A549 (cell line): ENCODE results near the gene MCM8. TPM values are rescaled to one million over a fixed set of nuclear protein-coding genes. Genes with fewer than 3 reads are reported as not detected.

Experiments
- ATAC-seq, 2 experiments: fragments of 200-7000 bp in 1 of 2; fragments of >200 bp in 1 of 2; cut with Nextera tagmentation in 1 of 2; cut with Tn5 transposase in 1 of 2; 3 replicates each; pipeline versions ENCODE4 v1.8.0 to v1.9.1; 2018 to 2020; ENCODE audit warnings: mild to moderate bottlenecking in 1 of 2, moderate library complexity in 1 of 2
- CTCF ChIA-PET: fragments of 300-600 bp; sonication (Branson Sonifier 250); formaldehyde crosslinking; extraction: SDS; loops from one replicate; lab custom pipeline; 2021; ENCODE audit warnings: antibody characterized with exemption, inconsistent platforms; lab: Yijun Ruan, JAX
- POLR2A ChIA-PET: fragments of 350-600 bp; formaldehyde crosslinking; extraction: SDS; loops from one replicate; lab custom pipeline; 2021; ENCODE audit warnings: antibody characterized with exemption, inconsistent platforms; lab: Yijun Ruan, JAX
- DNase-seq, 2 experiments: peaks; one replicate each; pipeline versions ENCODE4 v3.0.0 to v3.0.0-alpha.2; 2011 to 2016; ENCODE audit warnings: low read depth in 1 of 2, low spot score in 1 of 2
- FAIRE-seq: peaks from 2 replicates; lab custom pipeline; 2011; peaks lifted over from hg19 to GRCh38; lab: Jason Lieb, UNC
- H3K27ac ChIP-seq, 2 experiments: fragments of >200 bp; sonication (Bioruptor Twin); formaldehyde crosslinking; 3 replicates each; pipeline ENCODE4 v1.5.1; 2016 to 2017
- H3K4me1 ChIP-seq: fragments of >200 bp; sonication (Bioruptor Twin); formaldehyde crosslinking; 3 replicates; pipeline ENCODE4 v1.6.1; 2016
- H3K4me2 ChIP-seq: fragments of >200 bp; sonication (Bioruptor Twin); formaldehyde crosslinking; 3 replicates; pipeline ENCODE4 v1.6.1; 2016
- H3K4me3 ChIP-seq: fragments of >200 bp; sonication (Bioruptor Twin); formaldehyde crosslinking; 3 replicates; pipeline ENCODE4 v1.5.1; 2016
- H3K9me3 ChIP-seq: fragments of >200 bp; sonication (Bioruptor Twin); formaldehyde crosslinking; 3 replicates; pipeline ENCODE4 v1.6.1; 2016
- ATOH8 ChIP-seq: fragments of 250-450 bp; sonication (Bioruptor Pico); IDR thresholded peaks from 2 replicates; pipeline ENCODE4 v1.5.0; 2020; ENCODE audit warnings: low read depth, mild to moderate bottlenecking, moderate library complexity
- CBX2 ChIP-seq: fragments of 200-600 bp; sonication (generic); IDR thresholded peaks from 2 replicates; pipeline ENCODE4 v1.6.1; 2016; ENCODE audit warnings: low read depth, mild to moderate bottlenecking, borderline replicate concordance
- EHF ChIP-seq: fragments of 250-450 bp; sonication (Bioruptor Pico); IDR thresholded peaks from 2 replicates; pipeline ENCODE4 v1.5.0; 2020; ENCODE audit warnings: mild to moderate bottlenecking
- FOSB ChIP-seq: fragments of 250-450 bp; sonication (Bioruptor Pico); IDR thresholded peaks from 2 replicates; pipeline ENCODE4 v1.5.0; 2020; ENCODE audit warnings: mild to moderate bottlenecking, moderate library complexity
- FOSL2 ChIP-seq, 2 experiments: fragments of 450-650 bp in 1 of 2; fragments of >200 bp in 1 of 2; sonication (Bioruptor Twin) in 1 of 2; formaldehyde crosslinking; IDR thresholded peaks; 2 replicates each; pipeline versions ENCODE4 v1.5.0 to v1.6.1; 2016 to 2020; ENCODE audit warnings: mild to moderate bottlenecking in 1 of 2, moderate library complexity in 1 of 2
- FOXS1 ChIP-seq: fragments of 250-450 bp; sonication (Bioruptor Pico); IDR thresholded peaks from 2 replicates; pipeline ENCODE4 v1.5.0; 2020; ENCODE audit warnings: mild to moderate bottlenecking, moderate library complexity
- GATA3 ChIP-seq: IDR thresholded peaks from 2 replicates; pipeline ENCODE4 v1.6.1; 2012; ENCODE audit warnings: borderline replicate concordance
- HDAC2 ChIP-seq: fragments of 200-600 bp; sonication (generic); IDR thresholded peaks from 2 replicates; pipeline ENCODE4 v1.6.1; 2016
- HOXB13 ChIP-seq: fragments of 250-450 bp; sonication (Bioruptor Pico); IDR thresholded peaks from 2 replicates; pipeline ENCODE4 v1.5.0; 2020; ENCODE audit warnings: low read depth, mild to moderate bottlenecking, moderate library complexity
- KDM1A ChIP-seq: fragments of 200-600 bp; sonication (generic); IDR thresholded peaks from 2 replicates; pipeline ENCODE4 v1.6.1; 2016; ENCODE audit warnings: low read depth, mild to moderate bottlenecking
- KDM5A ChIP-seq: fragments of 200-600 bp; sonication (generic); IDR thresholded peaks from 2 replicates; pipeline ENCODE4 v1.6.1; 2016; ENCODE audit warnings: antibody characterized with exemption, mild to moderate bottlenecking
- MAFK ChIP-seq: fragments of 450-650 bp; IDR thresholded peaks from 2 replicates; pipeline ENCODE4 v1.6.1; 2014; ENCODE audit not compliant: partially characterized antibody
- MAZ ChIP-seq: fragments of 150-350 bp; IDR thresholded peaks from 2 replicates; pipeline ENCODE4 v1.6.1; 2014; ENCODE audit warnings: antibody characterized with exemption, low read depth, low read length, borderline replicate concordance
- MYC ChIP-seq: IDR thresholded peaks from 2 replicates; pipeline ENCODE4 v1.6.1; 2012; ENCODE audit warnings: mild to moderate bottlenecking, inconsistent platforms, low read length, improper control_type of control experiment, borderline replicate concordance
- NPAS2 ChIP-seq: fragments of 250-450 bp; sonication (Bioruptor Pico); IDR thresholded peaks from 2 replicates; pipeline ENCODE4 v1.8.0; 2022; ENCODE audit warnings: mild to moderate bottlenecking, moderate library complexity, borderline replicate concordance
- RAD21 ChIP-seq, 2 experiments: fragments of >200 bp in 1 of 2; sonication (Bioruptor Twin) in 1 of 2; formaldehyde crosslinking in 1 of 2; IDR thresholded peaks in 1 of 2; conservative IDR thresholded peaks in 1 of 2; 2 replicates in 1 of 2; 3 replicates in 1 of 2; pipeline ENCODE4 v1.6.1; 2012 to 2018; ENCODE audit warnings: inconsistent platforms in 1 of 2
- SMC3 ChIP-seq: fragments of >200 bp; sonication (Bioruptor Twin); formaldehyde crosslinking; IDR thresholded peaks from 3 replicates; pipeline ENCODE4 v1.6.1; 2018; ENCODE audit warnings: inconsistent platforms
- SREBF2 ChIP-seq: fragments of 450-650 bp; IDR thresholded peaks from 2 replicates; pipeline ENCODE4 v1.6.1; 2014; ENCODE audit warnings: mild to moderate bottlenecking, moderate library complexity
- TFCP2L1 ChIP-seq: fragments of 250-450 bp; sonication (Bioruptor Pico); IDR thresholded peaks from 2 replicates; pipeline ENCODE4 v1.5.0; 2021; ENCODE audit warnings: mild to moderate bottlenecking
- ZNF302 ChIP-seq: fragments of 250-450 bp; sonication (Bioruptor Pico); IDR thresholded peaks from 2 replicates; pipeline ENCODE4 v1.9.0; 2021; ENCODE audit warnings: inconsistent platforms, mild to moderate bottlenecking, moderate library complexity
- ZSCAN20 ChIP-seq: fragments of 250-450 bp; sonication (Bioruptor Pico); IDR thresholded peaks from 2 replicates; pipeline ENCODE4 v1.8.0; 2022; ENCODE audit warnings: mild to moderate bottlenecking, moderate library complexity
- WGBS: methylation state at CpG from one replicate; pipeline ENCODE4 v1.1.6; 2017; ENCODE audit errors: missing lambda C conversion rate; 5-methylcytosine and 5-hydroxymethylcytosine counted together
- polyA plus RNA-seq, 4 experiments: library from polyadenylated mRNA; depleted of rRNA in 3 of 4; stranded (reverse); fragments of >200 nt; fragmentation: RNase III in 1 of 4; extraction: RNeasy Plus Mini Kit Qiagen cat#74134 plus additional on column Dnase treatment in 1 of 4; gene quantifications; 2 replicates in 3 of 4; 3 replicates in 1 of 4; pipeline ENCODE4 v1.2.3, GENCODE V29; 2011 to 2017
- TF ChIP-seq, protein P1 (sequence below): fragments of 150-350 bp; IDR thresholded peaks from 2 replicates; pipeline ENCODE4 v1.6.1; 2014; ENCODE audit warnings: low read depth, mild to moderate bottlenecking, low read length

MCM8 gene
- polyA plus RNA-seq, 2 of the 4 experiments (the other 2 are of a cell fraction) = 33.9 to 36.1 TPM

DNA sequence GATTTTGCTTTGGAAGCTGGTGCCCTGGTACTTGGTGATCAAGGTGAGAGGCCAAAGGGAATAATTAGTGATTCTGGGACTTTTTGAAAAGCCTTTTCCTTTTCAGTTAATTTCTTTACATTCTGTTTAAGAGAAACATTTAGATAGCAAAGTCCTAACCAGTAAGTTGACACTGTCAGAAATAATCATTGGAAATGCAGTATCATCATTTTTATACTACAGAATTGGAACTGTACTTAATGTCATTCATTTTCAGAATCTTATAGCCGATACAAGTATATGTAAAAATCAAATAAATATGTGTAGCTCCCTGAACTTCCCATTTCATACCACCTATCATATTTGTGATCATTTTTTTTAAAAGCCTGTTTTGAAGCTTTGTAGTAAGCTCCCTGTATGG is 27.5 kb downstream of the MCM8 start:
- ATAC-seq = no peak
- FAIRE-seq = peak; percentile 23
- DNase-seq = no peak
- H3K4me3 ChIP-seq = no peak overlapping the region
- no peaks in the 10 kb centered on the region for H3K9me3 ChIP-seq
- TF ChIP-seq SREBF2 (no peak), MAFK (peak; percentile 86), MAZ (no peak), FOSB (no peak), ATOH8 (no peak), EHF (CRISPR knock-in tag) (no peak)
- CTCF ChIA-PET = interaction anchor here (0.6 to 1.7 kb wide), 6 partner anchors 9 to 446 kb away, joined by 3 to 5 read pairs (median 3); no protein-coding TSS in a partner anchor
- 91% methylated on average over 1 of the region's 1 CpG for WGBS
- peaks cover 18% of the 10 kb centered on the region for H3K4me1 ChIP-seq
- POLR2A ChIA-PET = no interaction called here
- H3K27ac ChIP-seq = no peak overlapping the region
- H3K4me2 ChIP-seq = no peak overlapping the region

GRCh38 chr20:5979801-5980200 is 29.3 kb downstream of the MCM8 start:
- CTCF ChIA-PET = interaction anchor here (0.6 to 2.1 kb wide), 4 partner anchors 9 to 1863 kb away, joined by 3 to 5 read pairs (median 4); no protein-coding TSS in a partner anchor
- WGBS = 93% methylated on average over 4 of the region's 4 CpGs
- H3K27ac ChIP-seq = no peak overlapping the region
- FAIRE-seq (no peak), ATAC-seq (no peak)
- TF ChIP-seq ATOH8 (no peak), FOSL2 (IDR thresholded peaks at IDR 0.05) (no peak), FOSL2 (CRISPR knock-in tag; IDR thresholded peaks at IDR 0.05) (no peak), RAD21 (conservative IDR thresholded peaks at IDR 0.05 in 1 of 2, IDR thresholded peaks at IDR 0.05 in 1 of 2) (no peak)
- TF ChIP-seq, protein P1, sequence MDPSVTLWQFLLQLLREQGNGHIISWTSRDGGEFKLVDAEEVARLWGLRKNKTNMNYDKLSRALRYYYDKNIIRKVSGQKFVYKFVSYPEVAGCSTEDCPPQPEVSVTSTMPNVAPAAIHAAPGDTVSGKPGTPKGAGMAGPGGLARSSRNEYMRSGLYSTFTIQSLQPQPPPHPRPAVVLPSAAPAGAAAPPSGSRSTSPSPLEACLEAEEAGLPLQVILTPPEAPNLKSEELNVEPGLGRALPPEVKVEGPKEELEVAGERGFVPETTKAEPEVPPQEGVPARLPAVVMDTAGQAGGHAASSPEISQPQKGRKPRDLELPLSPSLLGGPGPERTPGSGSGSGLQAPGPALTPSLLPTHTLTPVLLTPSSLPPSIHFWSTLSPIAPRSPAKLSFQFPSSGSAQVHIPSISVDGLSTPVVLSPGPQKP = no peak
- TF ChIP-seq, all 56 proteins: peak for 0
- POLR2A ChIA-PET = no interaction called here
- H3K4me3 ChIP-seq = no peak overlapping the region
- H3K4me2 ChIP-seq = no peak overlapping the region
- DNase-seq = no peak
- H3K4me1 ChIP-seq = peaks cover 3% of the 10 kb centered on the region
- no peaks in the 10 kb centered on the region for H3K9me3 ChIP-seq

DNA sequence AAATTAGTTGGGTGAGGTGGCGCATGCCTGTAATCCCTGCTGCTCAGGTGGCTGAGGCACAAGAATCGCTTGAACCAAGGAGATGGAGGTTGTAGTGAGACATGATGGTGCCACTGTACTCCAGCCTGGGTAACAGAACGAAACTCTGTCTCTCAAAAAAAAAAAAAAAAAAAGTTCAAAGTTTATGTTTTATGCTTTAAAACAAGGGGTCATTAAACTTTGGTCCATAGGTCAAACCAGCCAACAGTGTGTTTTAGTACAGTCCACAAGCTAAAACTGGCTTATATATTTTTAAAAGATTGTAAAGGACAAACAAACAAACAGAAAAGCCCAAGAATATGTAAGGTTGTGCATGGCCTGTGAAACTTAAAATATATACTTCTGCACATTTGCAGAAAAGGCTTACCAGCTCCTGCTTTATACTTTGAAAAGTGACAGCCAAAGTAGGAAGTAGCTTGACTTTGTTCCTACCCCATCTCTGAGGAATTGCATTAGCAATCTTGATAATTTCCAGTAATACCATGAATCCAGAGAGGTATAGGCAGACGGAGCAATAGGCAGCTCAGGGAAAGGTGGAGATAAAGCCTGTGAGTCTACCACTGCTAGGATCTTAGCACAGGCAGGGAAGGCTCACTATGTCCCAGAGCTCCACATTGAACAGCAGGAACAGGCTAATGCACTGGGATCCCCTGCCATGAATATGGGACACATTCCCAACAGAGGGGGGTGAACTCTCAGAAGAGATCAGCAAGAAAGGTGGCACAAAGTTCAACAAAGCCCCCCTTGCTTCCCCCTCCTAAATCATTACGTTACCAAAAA is 30.5 kb downstream of the MCM8 start:
- H3K4me3 ChIP-seq = no peak overlapping the region
- H3K9me3 ChIP-seq = no peaks in the 10 kb centered on the region
- CTCF ChIA-PET = interaction anchor here (0.8 to 2.1 kb wide), 5 partner anchors 9 to 413 kb away, joined by 3 to 6 read pairs (median 5); no protein-coding TSS in a partner anchor
- peak; percentile 23 for FAIRE-seq
- no peak for DNase-seq
- ATAC-seq = peak in 1 of 2 experiments; percentile 17; a peak in 1 of 6 replicates
- TF ChIP-seq MAZ = no peak
- no peak for TF ChIP-seq KDM5A
- no peak for TF ChIP-seq FOXS1 (CRISPR knock-in tag)
- no peak for TF ChIP-seq CBX2
- no peak for TF ChIP-seq ZNF302 (CRISPR knock-in tag)
- TF ChIP-seq ZSCAN20 (CRISPR knock-in tag) = no peak
- TF ChIP-seq NPAS2 = no peak
- no peak for TF ChIP-seq HOXB13
- no peak for TF ChIP-seq TFCP2L1 (CRISPR knock-in tag)
- no peak for TF ChIP-seq KDM1A
- no peak for TF ChIP-seq SREBF2
- no peak for TF ChIP-seq GATA3
- no peak for TF ChIP-seq HDAC2
- no peak for TF ChIP-seq SMC3
- no peak for TF ChIP-seq MYC
- no peaks in the 10 kb centered on the region for H3K4me1 ChIP-seq
- H3K4me2 ChIP-seq = no peak overlapping the region
- H3K27ac ChIP-seq = no peak overlapping the region
- WGBS = 76% methylated on average over 5 of the region's 5 CpGs
- POLR2A ChIA-PET = no interaction called here
